ENCODE measurements around the gene RAB3A.
A peak's percentile ranks its signal among the peaks of the same experiment; 100 is the strongest.

The RAB3A gene

DNA sequence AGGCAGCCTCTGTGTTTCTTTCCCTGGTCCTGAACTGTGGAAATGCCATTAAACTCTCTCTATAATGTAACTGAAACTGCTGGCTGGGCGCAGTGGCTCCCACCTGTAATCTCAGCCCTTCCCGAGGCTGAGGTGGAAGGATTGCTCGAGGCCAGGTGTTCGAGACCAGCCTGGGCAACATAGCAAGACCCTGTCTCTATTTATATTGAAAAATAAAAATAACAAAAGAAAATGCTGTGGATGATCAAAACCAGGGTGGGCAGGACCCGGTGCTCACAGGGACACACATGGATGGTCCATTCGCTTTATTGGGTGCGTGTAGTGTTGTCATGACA, 7.4 kb downstream of the RAB3A start:
- DNase-seq = no peak

DNA sequence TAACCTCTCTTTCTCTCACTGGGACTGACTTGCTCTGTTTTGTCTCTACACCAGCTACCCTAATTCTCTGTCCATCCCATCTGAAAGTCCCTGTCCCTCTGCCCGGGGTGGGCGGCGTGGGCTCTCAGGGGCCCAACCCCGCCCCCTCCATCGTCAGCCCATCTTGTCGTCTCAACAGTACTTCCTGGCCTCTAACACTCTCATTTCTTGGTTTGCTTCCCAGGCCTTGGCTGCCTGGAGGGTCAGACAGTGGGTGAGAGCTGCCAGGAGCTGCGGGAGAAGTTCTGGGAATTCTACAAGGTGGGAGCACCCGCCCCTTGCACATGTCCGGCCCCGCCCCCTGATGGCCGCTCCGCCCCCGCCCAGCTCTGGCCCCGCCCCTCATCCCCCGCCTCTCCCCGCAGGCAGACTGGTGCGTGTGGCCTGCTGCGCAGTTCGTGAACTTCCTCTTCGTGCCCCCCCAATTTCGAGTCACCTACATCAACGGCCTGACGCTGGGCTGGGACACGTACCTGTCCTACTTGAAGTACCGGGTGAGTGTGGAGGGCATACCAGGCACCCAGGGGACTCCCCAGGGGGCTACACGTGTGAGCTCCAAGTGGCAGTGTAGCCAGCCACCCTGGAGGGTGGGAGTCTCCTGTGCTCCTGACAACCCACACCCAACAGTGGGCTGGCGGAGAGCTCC, 9.1 kb downstream of the RAB3A start:
- peak in 1 of 2 experiments; percentile 40 for DNase-seq

DNA sequence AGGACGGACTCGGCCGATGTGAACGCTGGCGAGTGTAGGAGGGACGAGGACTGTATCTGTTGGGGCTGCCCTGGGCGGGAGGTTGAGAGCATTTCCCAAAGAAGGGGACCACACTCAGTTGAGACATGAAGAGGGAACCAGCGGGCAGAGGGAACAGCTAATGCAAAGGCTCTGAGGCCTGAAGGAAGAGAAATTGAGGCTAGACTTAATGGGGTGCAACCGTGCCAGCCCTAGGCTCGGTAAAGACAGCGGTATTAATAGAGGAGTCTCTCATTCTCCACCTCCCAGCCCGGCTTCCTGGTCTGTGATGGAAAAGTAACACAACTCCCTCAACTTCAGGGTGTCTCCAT, 9.7 kb downstream of the RAB3A start:
- no peak for DNase-seq

DNA sequence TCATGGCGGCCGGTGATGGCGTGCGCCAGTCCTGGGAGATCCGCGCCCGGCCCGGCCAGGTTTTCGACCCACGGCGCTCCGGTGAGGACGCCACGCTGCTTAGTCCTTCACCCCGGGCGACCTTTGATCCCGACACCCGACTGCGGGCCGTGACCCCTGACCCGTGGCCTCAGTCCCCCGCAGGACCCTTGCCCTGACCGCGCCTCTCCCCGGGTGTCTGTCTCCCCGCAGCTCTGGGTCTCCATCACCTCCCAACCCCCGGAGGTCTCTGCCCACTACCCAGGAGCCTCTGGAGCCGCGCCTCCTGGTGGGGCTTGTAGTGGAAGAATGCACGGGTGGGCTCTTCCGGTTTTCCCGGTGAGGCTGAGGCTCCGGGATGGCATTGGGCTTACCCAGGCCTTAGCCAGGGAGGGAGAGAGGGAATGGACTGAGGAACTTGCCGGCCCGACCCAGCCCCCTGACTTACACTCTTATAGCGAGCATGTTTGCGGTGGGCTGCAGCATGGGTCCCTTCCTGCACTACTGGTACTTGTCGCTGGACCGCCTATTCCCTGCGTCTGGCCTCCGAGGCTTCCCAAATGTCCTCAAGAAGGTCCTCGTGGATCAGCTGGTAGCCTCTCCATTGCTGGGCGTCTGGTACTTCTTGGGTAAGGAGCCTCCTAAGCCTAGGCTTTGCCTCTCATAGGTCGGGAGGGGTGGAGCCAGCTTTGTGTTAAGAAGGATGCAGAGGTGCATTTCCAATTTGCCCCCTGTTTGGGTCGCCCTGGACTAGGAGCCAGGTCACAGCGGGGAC, 10.3 kb downstream of the RAB3A start:
- DNase-seq = no peak

DNA sequence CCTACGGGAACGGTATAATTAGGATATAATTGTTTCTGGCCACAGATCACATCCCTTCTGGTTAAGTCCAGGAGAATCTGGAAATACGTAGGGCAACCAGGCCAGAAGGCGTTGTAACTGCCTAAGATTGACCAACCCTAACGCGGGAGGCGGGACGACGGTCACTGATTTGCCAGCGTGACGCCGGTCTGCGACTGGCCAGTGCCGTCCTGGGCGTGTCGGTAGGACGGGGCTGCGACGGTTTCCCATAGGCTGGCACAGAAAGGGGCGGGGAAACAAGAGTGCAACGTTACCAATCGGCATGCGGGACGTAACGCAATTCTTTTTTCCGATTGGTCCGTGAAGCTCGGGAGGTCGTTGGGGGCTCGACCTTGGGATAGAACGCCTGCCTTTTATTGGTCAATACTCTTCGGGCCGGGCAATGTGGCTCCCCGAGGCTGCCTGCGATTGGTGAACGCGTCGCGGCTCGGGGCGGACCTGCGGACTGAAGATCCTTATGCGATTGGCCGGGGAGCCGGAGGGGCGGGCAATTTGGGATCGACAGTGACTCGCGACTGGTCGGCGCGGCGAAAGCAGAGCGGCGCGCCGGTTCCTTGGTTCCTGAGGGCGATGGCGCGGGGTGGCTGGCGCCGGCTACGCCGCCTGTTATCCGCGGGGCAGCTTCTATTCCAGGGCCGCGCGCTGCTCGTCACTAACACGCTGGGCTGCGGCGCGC, 11.0 kb downstream of the RAB3A start, which contains the start of gene MPV17L2:
Gene MPV17L2, plus strand, starts transcription at position 546 of the 715 bp plus-strand sequence. Its CDS starts 64 bp downstream, at position 610.
- DNase-seq = peak; percentile 99 to 100

DNA sequence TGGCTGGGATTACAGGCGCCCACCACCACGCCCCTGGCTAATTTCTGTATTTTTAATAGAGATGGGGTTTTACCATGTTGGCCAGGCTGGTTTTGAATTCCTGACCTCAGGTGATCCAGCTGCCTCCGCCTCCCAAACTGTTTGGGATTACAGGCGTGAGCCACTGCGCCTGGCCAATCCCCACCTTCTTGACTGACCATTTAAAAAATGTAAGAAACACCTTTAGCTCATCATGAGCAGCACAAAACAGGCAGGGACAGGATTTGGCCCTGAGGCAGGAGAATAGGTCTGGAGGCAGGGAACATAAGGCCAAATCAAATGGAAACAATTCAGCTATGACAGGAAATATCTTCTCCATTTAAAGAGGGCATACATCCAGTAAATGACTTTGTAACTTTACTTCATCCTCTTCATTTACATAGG, 12.2 kb downstream of the RAB3A start:
- no peak for DNase-seq

DNA sequence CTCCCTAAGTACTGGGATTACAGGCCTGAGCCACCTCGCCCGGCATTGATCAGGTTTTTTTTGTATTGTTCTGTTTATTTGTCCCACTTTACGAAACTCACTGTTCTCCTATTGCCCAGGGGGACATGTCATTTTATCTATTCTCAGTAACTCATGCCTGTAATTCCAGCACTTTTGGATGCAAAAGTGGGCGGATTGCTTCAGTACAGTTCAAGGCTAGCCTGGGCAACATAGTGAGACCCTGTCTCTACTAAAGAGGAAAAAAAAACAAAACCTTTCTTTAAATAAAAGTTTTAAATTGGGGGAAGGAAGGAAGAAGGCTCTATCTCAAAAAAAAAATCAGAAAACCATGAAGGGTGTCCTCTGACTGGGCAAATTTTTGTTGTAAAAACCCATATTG, 13.6 kb downstream of the RAB3A start:
- DNase-seq = no peak

DNA sequence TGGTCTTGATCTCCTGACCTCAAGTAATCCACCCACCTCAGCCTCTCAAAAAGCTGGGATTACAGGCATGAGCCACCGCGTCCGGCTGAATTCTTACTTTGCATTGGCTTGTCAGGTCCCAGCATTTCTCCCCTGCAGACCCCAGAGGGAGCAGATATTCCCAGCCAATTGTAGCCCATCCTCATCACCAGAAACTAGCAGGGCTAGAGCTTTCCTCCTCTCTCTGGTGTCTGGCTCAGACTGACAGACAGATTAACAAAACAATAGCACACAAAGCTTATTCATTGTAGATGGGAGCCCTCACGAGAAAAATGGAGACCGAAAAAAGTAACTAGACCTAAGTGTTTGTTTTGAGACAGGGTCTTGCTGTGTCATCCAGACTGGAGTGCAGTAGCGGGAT, 18.3 kb downstream of the RAB3A start:
- DNase-seq = no peak

DNA sequence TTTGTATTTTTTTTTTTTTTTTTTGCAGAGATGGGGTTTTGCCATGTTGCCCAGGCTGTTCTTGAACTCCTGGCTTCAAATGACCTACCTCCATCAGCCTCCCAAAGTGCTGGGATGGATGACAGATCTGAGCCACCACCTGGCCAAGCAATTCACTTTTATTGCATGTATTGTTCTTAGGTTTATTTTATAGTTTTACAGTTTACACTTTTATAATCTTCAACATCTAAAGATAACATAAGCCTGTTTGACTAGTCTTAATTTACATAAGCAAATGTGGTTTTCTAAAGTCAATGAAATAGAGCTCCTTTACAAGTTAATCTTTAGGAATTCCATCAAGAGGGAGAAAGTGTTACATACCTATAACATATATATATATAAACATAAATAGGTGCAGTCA, 20.3 kb downstream of the RAB3A start:
- DNase-seq = no peak

DNA sequence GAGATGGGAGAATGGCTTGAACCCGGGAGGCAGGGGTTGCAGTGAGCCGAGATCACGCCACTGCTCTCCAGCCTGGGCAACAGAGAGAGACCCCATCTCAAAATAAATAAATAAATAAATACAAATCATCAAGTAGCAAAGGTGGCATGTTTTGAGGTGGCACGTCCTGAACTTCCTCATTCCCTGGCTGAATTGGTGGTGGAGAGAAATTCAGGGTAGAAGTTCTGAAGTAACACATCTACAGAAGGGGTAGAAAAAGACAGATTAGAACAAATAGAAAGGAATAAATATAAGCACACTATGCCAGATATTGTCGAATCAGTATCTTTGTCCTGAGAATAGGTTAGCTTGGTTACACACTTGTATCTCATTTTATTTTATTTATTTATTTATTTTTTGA, 23.9 kb downstream of the RAB3A start:
- no peak for DNase-seq

DNA sequence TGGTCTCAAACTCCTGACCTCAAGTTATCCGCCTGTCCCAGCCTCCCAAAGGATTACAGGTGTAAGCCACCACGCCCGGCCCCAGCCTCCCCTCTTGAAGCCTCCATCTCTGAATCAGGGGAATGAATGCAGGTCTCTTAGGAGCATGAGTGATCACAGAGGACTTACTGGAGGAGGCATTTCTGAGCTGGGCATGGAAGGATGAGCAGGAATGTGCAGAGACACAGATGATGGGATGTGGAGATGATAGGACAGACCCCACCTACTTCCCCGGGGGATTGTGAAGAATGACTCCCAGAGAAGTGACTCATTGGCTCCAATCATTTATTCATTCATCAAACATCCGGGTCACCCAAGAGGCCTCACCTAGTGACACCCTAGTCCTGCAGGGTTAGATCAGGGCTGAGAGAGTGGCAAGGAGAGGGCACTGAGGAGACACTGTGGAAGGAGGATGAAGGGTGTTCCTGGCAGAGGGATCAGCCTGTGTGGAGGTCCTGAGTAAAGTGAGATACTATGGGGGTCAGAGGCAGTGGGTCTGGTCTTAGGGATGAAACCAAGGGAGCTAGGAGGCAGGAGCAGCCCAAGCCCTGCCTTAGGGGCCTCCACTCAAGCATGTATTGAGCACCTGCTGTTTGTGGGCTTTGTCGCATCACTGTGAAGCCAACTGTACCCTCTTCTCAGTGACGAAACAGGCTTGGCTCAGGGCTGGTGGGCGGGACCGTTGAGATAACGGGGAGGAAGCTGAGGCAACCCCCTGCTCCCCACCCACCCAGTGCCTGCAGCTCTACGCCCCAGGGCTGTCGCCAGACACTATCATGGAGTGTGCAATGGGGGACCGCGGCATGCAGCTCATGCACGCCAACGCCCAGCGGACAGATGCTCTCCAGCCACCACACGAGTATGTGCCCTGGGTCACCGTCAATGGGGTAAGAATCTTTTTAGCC, 27.2 kb downstream of the RAB3A start:
- DNase-seq = no peak

DNA sequence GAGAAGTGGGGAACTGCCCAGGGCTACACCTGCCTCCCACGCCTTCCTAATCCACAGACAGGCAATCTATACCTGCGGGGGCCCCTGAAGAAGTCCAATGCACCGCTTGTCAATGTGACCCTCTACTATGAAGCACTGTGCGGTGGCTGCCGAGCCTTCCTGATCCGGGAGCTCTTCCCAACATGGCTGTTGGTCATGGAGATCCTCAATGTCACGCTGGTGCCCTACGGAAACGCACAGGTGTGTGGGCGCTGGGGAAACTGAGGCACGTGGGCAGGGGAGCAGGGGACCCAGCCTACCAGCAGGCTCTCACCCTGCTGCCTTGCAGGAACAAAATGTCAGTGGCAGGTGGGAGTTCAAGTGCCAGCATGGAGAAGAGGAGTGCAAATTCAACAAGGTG, 28.9 kb downstream of the RAB3A start:
- DNase-seq = no peak

DNA sequence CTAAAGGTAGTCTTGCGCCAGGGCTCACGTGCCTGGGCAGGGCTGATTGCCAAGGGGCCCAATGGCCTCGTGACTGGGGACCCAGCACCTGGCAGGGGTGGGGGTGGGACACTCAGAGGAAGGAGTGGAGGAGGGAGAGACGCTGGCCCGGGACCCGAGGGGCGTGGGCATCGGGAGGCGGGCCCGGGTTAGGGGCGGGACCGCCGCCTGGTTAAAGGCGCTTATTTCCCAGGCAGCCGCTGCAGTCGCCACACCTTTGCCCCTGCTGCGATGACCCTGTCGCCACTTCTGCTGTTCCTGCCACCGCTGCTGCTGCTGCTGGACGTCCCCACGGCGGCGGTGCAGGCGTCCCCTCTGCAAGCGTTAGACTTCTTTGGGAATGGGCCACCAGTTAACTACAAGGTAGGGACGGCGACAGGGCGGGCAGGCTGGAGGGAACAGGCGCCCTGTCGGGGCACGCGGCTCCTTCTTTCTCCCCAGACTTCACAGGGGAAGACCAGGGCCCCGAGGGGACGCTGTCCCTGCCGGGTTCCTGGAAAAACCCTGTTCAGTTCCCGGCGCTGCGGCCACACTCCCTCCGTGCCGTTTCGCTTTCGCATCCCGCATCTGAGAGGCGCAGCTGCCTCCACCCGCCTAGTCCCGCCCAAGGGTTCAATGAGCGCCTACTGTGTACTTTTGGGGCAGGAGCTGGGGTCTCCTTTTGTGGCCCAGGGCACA, 30.1 kb downstream of the RAB3A start, which contains the start of gene IFI30:
Gene IFI30, plus strand, starts transcription at position 242 of the 717 bp plus-strand sequence. Its CDS starts 29 bp downstream, at position 271.
- DNase-seq = peak in 1 of 2 experiments; percentile 70

DNA sequence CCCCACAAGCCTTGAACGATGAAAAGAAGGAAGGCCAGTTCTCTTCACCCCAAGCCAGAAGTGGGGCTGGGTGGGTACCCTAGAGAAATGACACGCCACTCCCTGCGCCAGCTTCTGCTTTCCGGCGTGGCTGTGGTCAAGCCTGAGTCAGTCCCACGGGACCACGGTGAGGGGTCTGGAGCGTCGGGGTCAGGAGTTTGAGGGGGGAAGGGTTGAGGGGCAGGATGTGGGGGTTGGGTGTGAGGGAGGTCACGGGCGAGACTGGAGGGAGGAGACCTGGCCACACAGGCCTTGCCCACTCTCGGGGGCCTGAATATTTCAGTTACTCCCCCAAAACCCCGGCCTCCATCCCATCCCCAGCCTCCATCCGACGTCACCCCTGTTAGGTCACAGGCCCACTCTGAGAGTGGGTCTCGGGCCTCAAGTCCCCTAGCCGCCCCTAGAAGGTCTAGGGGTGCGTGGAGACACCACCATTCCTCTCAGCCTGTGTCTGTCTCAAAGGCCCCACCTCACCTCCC, 30.7 kb downstream of the RAB3A start:
- no peak for DNase-seq

DNA sequence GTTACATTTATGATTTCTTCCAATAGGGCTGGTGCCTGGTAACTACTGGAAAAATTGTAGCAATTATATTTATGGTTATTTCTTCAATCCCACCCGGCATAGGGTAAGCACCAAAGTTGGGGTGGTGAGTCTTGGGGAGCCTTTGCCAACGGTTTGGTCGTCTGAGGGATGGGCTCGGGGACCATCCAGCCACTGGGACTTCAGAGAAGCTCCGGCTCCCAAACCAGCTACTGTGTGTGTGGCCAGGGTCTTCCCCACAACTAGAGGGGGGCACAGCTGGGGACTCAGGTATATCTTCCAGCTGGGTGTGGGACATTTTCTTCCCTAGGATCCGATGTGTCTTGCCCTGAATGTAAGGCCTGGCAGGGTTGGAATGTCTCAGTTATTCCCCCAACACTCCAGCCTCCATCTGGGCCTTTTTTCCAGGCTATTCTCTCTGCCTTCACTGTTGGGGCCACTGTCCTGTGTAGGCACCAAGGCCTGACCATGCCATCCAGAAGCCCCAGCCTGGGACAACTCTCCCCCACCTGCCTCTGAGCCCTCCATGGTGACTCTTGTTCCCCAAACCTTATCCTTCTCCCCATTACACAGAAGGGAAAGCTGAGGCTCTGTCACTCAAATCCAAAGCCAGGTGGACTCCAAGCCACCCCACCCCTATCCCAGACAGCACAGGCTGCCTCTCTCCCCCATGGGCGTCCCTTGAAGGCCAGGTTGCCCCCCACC, 31.4 kb downstream of the RAB3A start:
- no peak for DNase-seq

DNA sequence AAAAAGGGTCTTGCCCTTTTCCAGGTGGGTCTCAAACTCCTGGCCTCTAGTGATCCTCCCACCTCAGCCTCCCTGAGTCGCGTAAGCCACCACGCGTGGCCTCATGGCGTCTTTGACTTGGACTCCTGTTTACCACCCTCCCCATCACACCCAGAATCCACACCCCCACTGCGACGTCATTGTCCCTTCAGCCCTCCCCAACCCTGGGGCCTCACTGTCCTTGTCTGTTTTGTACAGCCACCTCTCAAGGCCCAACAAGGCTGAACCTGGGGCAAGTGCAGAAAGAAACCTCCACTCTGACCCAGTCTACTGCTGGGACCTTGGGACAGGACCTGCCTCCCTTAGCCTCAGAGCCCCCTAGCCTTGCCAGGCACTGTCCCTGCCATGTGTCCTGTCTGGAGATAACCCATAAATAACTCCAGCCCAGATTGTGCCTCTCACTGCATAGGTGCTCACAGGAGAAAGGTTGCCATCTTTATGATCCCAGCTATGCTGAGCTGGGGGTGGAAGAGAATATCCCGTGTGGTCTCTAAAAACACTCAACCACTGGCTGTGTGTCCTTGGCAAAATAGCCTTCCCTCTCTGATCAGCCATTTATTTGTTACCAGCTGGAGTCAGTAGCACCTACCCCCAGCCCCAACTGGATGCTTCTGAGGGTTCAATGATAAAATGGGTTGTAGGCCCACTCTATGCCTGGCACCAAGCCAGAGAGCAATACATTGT, 32.1 kb downstream of the RAB3A start:
- DNase-seq = no peak

DNA sequence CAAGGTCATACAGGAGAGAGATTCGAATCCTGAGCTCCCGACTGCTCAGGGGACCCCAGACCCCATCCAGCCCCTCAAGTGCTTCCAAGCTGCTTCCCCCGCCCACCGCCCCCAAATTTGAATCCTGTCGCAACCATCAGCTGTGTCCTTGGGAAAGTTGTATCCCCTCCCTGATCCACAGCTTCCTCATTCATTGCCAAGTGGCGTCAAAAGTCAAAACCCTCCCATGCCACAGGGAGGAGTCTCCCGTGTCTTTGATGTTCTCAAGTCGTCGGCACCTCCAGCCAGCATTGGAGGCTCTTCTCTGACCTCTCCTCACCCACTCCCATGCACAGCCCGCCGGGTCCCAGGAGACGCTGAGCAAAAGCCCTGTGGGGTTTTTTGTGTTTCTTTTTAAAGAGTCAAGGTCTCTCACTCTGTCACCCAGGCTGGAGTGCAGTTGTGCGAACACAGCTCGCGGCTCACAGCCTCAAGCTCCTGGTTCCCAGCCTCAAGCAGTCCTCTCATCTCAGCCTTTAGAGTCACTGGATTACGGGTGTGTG, 33.1 kb downstream of the RAB3A start:
- DNase-seq = no peak

DNA sequence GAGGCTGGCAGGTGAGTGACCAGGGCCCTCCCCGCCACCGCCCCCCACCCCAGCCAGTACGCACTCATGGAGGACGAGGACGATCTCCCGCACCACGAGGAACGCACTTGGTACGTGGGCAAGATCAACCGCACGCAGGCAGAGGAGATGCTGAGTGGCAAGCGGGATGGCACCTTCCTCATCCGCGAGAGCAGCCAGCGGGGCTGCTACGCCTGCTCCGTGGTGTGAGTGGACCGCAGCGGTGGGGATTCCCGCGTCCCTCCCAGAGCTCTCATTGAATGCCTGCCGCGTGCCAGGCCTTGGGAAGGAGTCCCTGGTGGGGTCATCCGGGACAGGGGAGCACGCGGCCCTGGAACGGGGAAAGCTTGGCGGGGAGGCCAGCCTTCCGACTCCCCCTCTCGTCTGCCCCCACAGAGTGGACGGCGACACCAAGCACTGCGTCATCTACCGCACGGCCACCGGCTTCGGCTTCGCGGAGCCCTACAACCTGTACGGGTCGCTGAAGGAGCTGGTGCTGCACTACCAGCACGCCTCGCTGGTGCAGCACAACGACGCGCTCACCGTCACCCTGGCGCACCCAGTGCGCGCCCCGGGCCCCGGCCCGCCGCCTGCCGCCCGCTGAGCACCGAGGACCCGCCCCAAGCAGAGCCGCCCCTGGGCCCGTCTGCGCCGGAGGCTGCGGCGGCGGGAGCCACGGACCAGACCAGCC, 35.0 kb downstream of the RAB3A start:
- no peak for DNase-seq

DNA sequence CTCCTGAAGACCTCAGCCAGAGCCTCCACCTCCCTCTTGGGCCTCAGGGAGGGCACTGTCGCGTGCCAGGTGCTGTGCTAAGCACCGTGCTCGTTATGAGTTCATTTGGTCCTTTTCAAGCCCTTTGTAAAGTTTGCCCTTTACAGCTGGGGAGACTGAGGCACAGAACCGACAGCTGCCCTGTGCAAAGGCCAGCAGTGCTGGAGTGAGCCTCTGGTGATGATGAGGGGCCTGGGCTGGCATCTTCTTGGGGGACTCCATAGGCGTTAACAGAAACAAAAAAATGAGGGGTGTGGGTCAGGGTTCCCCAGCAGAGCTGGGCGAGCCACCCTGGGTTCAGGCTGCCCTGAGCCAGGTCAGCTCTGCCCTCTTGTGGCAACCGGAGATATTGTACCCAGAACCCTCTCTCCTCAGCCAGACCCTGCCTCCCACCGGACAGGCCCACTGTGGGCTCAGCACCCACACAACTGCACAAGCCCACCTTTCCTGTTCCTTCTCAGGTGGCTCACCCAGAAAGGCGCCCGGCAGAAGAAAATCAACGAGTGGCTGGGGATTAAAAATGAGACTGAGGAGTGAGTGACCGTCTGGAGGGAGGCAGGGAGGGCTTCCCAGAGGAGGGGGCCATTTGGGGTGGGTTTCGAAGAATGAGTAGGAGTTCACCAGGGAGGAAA, 35.7 kb downstream of the RAB3A start:
- DNase-seq = peak in 1 of 2 experiments; percentile 40
